Measurements from ENCODE around the gene GPR26.

GPR26 gene

GRCh38 chr10:123645016-123645415 is 21.1 kb upstream of the GPR26 start:
- FAIRE-seq, result no peak
- no peak for DNase-seq (ENCODE audit: insufficient read length, low spot score)

GRCh38 chr10:123645615-123646014 is 20.5 kb upstream of the GPR26 start:
- FAIRE-seq, result no peak
- DNase-seq (ENCODE audit: insufficient read length, low spot score), result no peak

- no peak for FAIRE-seq
- no peak for DNase-seq (ENCODE audit: insufficient read length, low spot score)
Observed at GRCh38 chr10:123648595-123648994, 17.6 kb upstream of the GPR26 start.

GRCh38 chr10:123649676-123650075 is 16.5 kb upstream of the GPR26 start:
- DNase-seq (ENCODE audit: insufficient read length, low spot score), result no peak
- no peak for FAIRE-seq

- DNase-seq (ENCODE audit: insufficient read length, low spot score), result no peak
- no peak for FAIRE-seq
Observed at GRCh38 chr10:123651421-123652047, 14.6 kb upstream of the GPR26 start.

GRCh38 chr10:123655751-123656150 is 10.4 kb upstream of the GPR26 start:
- FAIRE-seq (no peak), DNase-seq (ENCODE audit: insufficient read length, low spot score) (no peak)

- FAIRE-seq, result no peak
- no peak for DNase-seq (ENCODE audit: insufficient read length, low spot score)
Observed at GRCh38 chr10:123663522-123663921, 2.6 kb upstream of the GPR26 start.

- FAIRE-seq, result no peak
- DNase-seq (ENCODE audit: insufficient read length, low spot score), result no peak
Observed at GRCh38 chr10:123665491-123666286, 466 bp upstream of the GPR26 start.

- FAIRE-seq (no peak), DNase-seq (ENCODE audit: insufficient read length, low spot score) (no peak)
Observed at GRCh38 chr10:123669886-123670285, 3.7 kb downstream of the GPR26 start.

GRCh38 chr10:123673198-123673597 is 7.0 kb downstream of the GPR26 start:
- FAIRE-seq (no peak), DNase-seq (ENCODE audit: insufficient read length, low spot score) (no peak)

- FAIRE-seq, result no peak
- DNase-seq (ENCODE audit: insufficient read length, low spot score), result no peak
Observed at GRCh38 chr10:123674741-123675140, 8.6 kb downstream of the GPR26 start.

GRCh38 chr10:123675811-123676210 is 9.7 kb downstream of the GPR26 start:
- FAIRE-seq (no peak), DNase-seq (ENCODE audit: insufficient read length, low spot score) (no peak)

- DNase-seq (ENCODE audit: insufficient read length, low spot score) (no peak), FAIRE-seq (no peak)
Observed at GRCh38 chr10:123677556-123677955, 11.4 kb downstream of the GPR26 start.

GRCh38 chr10:123678376-123678775 is 12.2 kb downstream of the GPR26 start:
- FAIRE-seq (no peak), DNase-seq (ENCODE audit: insufficient read length, low spot score) (no peak)

GRCh38 chr10:123681285-123681684 is 15.1 kb downstream of the GPR26 start:
- DNase-seq (ENCODE audit: insufficient read length, low spot score) (no peak), FAIRE-seq (no peak)

GRCh38 chr10:123682477-123682876 is 16.3 kb downstream of the GPR26 start:
- DNase-seq (ENCODE audit: insufficient read length, low spot score), result no peak
- no peak for FAIRE-seq

GRCh38 chr10:123683459-123683858 is 17.3 kb downstream of the GPR26 start:
- FAIRE-seq (no peak), DNase-seq (ENCODE audit: insufficient read length, low spot score) (no peak)

GRCh38 chr10:123683865-123684264 is 17.7 kb downstream of the GPR26 start:
- DNase-seq (ENCODE audit: insufficient read length, low spot score) (no peak), FAIRE-seq (no peak)

- FAIRE-seq, result no peak
- no peak for DNase-seq (ENCODE audit: insufficient read length, low spot score)
Observed at GRCh38 chr10:123685260-123685659, 19.1 kb downstream of the GPR26 start.

- DNase-seq (ENCODE audit: insufficient read length, low spot score), result no peak
- FAIRE-seq, result no peak
Observed at GRCh38 chr10:123687758-123688157, 21.6 kb downstream of the GPR26 start.

GRCh38 chr10:123689880-123690279 is 23.7 kb downstream of the GPR26 start:
- DNase-seq (ENCODE audit: insufficient read length, low spot score), result no peak
- no peak for FAIRE-seq

GRCh38 chr10:123703195-123703790 is 37.1 kb downstream of the GPR26 start:
- no peak for FAIRE-seq
- no peak for DNase-seq (ENCODE audit: insufficient read length, low spot score)
